Breast epithelium (tissue), 4 donors: ENCODE data around the gene LSM14B. TPM values are rescaled to one million over a fixed set of nuclear protein-coding genes. Genes with fewer than 3 reads are reported as not detected.

ENCODE experiments used
- DNase-seq, 2 donors: peaks; one replicate each; pipeline ENCODE4 v3.0.0-alpha.2; 2019; ENCODE audit warnings: low spot score in 2 of 2
- H3K27ac ChIP-seq, 2 donors: fragments of 200-600 bp; sonication (generic) in 1 of 2; one replicate each; pipeline ENCODE4 v1.5.1; 2016 to 2019; ENCODE audit warnings: mild to moderate bottlenecking in 1 of 2
- H3K27me3 ChIP-seq, 2 donors: fragments of 200-600 bp; sonication (generic) in 1 of 2; one replicate each; pipeline versions ENCODE4 v1.5.1 to v1.6.0; 2017 to 2019; ENCODE audit warnings: control low read depth in 1 of 2, mild to moderate bottlenecking in 1 of 2
- H3K36me3 ChIP-seq: fragments of 200-600 bp; one replicate; pipeline ENCODE4 v1.5.1; 2019
- H3K4me1 ChIP-seq, 2 donors: fragments of 200-600 bp; sonication (generic); one replicate each; pipeline ENCODE4 v1.5.1; 2016 to 2019; ENCODE audit warnings: control low read depth in 1 of 2
- H3K4me3 ChIP-seq, 3 donors: fragments of 200-600 bp; sonication (generic); 1 replicate in 2 of 3; 2 replicates in 1 of 3; pipeline ENCODE4 v1.5.1; 2016 to 2019; ENCODE audit warnings: mild to moderate bottlenecking in 3 of 3, moderate library complexity in 2 of 3
- H3K9me3 ChIP-seq, 2 donors: fragments of 200-600 bp; sonication (generic) in 1 of 2; one replicate each; pipeline ENCODE4 v1.5.1; 2016 to 2019; ENCODE audit warnings: control low read depth in 1 of 2
- POLR2A ChIP-seq: fragments of 450-650 bp; IDR thresholded peaks from one replicate; pipeline ENCODE4 v1.6.1; 2016; ENCODE audit warnings: antibody characterized with exemption, mild to moderate bottlenecking, moderate library complexity
- POLR2AphosphoS5 ChIP-seq, 3 donors: sonication (generic); formaldehyde crosslinking; IDR thresholded peaks; one replicate each; pipeline ENCODE4 v1.6.1; 2017; ENCODE audit warnings: antibody characterized with exemption in 3 of 3
- intact Hi-C: fragments of 100-400 bp; cut with DNase I; formaldehyde crosslinking; loops from one replicate; pipeline ENCODE4 v1.15.1; 2023; ENCODE audit warnings: low total_unique reads
- total RNA-seq, 3 donors: library from RNA; depleted of rRNA; stranded (reverse); fragments of >200 nt; gene quantifications; one replicate each; pipeline ENCODE4 v1.1.0, GENCODE V29; 2016
- TF ChIP-seq, protein P1 (sequence below), 3 donors: fragments of 450-650 bp; IDR thresholded peaks; one replicate each; pipeline ENCODE4 v1.5.1; 2016 to 2017; ENCODE audit warnings: antibody characterized with exemption in 3 of 3, mild to moderate bottlenecking in 3 of 3, moderate library complexity in 3 of 3

Gene LSM14B
- total RNA-seq, 3 donors from 2014 or later = 20.6 to 26.5 (median 25.6) TPM

DNA sequence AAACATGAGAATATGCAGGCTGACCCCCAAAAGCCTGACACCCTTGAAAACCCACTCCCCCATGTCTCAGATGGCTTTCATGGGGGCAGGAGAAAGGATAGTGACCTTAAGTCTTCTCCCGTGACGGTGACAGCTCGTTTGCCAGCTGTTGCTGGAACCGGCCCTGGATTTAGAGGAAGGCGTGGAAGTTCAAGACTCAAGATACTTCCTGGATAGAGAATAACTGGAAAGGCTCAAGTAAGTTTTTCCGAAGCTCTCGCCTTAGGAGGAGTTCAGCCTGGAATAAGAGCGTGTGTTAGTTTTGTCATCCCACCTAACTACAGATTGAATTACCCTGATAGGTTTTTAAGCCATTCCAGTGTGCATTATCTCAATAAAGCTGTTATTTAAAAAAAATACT, 49.0 kb downstream of the LSM14B start:
- H3K9me3 ChIP-seq = no peaks in the 10 kb centered on the region
- intact Hi-C loops = no loop called here
- H3K4me3 ChIP-seq = no peak overlapping the region
- H3K27ac ChIP-seq = no peak overlapping the region
- no peaks in the 10 kb centered on the region for H3K27me3 ChIP-seq
- no peaks in the 10 kb centered on the region for H3K36me3 ChIP-seq
- no peaks in the 10 kb centered on the region for H3K4me1 ChIP-seq
- no peak for DNase-seq
- TF ChIP-seq POLR2A = no peak
- TF ChIP-seq, protein P1, sequence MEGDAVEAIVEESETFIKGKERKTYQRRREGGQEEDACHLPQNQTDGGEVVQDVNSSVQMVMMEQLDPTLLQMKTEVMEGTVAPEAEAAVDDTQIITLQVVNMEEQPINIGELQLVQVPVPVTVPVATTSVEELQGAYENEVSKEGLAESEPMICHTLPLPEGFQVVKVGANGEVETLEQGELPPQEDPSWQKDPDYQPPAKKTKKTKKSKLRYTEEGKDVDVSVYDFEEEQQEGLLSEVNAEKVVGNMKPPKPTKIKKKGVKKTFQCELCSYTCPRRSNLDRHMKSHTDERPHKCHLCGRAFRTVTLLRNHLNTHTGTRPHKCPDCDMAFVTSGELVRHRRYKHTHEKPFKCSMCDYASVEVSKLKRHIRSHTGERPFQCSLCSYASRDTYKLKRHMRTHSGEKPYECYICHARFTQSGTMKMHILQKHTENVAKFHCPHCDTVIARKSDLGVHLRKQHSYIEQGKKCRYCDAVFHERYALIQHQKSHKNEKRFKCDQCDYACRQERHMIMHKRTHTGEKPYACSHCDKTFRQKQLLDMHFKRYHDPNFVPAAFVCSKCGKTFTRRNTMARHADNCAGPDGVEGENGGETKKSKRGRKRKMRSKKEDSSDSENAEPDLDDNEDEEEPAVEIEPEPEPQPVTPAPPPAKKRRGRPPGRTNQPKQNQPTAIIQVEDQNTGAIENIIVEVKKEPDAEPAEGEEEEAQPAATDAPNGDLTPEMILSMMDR (IDR thresholded peaks at IDR 0.05) = no peak
- no peak for TF ChIP-seq POLR2AphosphoS5 (IDR thresholded peaks at IDR 0.05)

DNA sequence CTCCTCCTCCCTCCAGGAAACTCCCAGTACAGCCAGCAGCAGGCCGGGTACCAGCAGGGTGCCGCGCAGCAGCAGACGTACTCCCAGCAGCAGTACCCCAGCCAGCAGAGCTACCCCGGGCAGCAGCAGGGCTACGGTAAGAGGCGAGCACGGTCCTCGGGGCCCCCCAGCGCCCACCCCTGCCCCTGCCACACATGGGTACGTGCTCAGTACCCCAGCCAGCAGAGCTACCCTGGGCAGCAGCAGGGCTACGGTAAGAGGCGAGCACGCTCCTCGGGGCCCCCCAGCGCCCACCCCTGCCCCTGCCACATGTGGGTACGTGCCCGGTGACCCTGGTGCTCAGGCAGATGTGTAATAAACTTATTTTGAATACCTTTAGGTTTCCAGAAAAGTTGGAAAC, 50.4 kb downstream of the LSM14B start:
- no peak for DNase-seq
- TF ChIP-seq POLR2A (no peak), POLR2AphosphoS5 (IDR thresholded peaks at IDR 0.05) (no peak)
- TF ChIP-seq, protein P1 (IDR thresholded peaks at IDR 0.05) = no peak
- Histone ChIP-seq H3K4me3 (no peak overlapping the region), H3K27ac (no peak overlapping the region), H3K9me3 (no peaks in the 10 kb centered on the region), H3K36me3 (no peaks in the 10 kb centered on the region), H3K4me1 (no peaks in the 10 kb centered on the region), H3K27me3 (no peaks in the 10 kb centered on the region)
- intact Hi-C loops = no loop called here

DNA sequence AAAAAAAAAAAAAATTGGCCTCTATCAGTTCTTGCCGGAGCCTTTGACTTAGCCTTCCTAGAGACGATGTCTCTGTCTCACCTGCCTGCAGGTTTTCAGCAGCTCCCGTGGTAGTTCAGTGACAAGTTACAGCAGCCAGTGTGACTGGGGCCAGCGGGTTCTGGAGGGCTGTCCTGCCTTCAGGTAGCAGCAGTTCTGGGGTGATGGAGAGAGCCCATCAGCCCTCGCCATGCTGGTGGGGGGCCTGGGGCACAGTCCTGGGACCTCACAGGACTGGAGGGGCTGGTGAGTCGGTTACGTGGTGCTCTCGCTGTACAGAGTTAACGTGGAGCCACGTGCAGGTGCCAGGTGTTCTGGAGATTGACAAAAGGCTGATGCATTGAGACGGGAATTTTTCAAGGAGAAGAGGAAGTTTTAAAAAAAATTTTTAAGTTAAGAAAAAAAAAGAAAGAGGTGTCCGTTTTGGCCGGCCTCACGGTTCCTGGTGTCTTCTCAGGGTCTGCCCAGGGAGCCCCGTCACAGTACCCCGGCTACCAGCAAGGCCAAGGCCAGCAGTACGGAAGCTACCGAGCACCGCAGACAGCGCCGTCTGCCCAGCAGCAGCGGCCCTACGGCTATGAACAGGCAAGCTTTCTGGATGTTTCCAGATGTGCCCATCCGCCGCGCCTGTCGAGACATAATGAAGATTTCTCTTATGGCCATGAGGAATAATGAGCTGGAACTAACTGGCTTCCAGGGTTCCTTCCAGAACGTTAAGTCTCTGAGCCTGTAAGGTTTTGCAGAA, 51.9 kb downstream of the LSM14B start:
- Histone ChIP-seq H3K27ac (no peak overlapping the region), H3K27me3 (no peaks in the 10 kb centered on the region), H3K9me3 (no peaks in the 10 kb centered on the region), H3K36me3 (no peaks in the 10 kb centered on the region), H3K4me1 (no peaks in the 10 kb centered on the region), H3K4me3 (no peak overlapping the region)
- TF ChIP-seq POLR2AphosphoS5 (IDR thresholded peaks at IDR 0.05) (no peak), POLR2A (no peak)
- TF ChIP-seq, protein P1 (IDR thresholded peaks at IDR 0.05) = no peak
- intact Hi-C loops = no loop called here
- DNase-seq = no peak

DNA sequence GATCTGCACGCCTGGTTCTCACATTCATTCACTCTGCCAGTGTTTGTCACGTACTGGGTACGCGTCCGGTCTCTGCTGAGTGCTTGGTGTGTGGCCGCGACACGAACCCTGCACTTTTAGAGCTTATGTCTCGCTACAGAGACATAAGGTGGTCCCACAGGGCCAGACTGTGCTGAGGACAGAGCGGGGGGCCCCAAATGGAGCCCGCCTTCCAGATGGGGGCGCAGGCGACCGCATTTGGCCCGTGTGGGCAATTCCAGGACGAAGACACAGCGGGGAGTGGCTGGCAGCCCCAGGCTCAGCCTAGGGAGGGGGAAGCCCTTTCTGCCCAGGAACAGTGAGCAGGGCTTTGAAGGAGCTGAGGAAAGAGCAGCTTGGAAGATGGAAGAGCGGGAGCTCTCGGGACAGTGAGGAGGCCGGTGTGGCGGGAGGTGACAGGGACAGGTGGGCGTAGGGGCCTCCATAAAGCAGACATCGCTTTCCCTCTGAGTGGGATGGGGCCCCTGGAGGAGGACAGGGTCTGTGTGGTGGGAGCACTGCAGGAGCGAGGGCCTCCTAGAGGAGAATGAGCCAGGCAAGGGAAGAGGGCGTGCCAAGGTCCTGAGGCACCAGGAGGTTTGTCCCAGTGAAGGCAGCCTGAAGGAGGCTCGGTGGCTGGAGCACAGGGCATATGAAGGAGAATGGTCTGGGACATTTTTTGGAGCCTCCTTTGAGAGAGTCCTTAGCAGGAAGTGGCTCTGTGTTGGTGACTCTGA, 52.8 kb downstream of the LSM14B start:
- no peak for DNase-seq
- intact Hi-C loops = no loop called here
- H3K36me3 ChIP-seq = no peaks in the 10 kb centered on the region
- TF ChIP-seq, protein P1 (IDR thresholded peaks at IDR 0.05) = no peak
- TF ChIP-seq POLR2A (no peak), POLR2AphosphoS5 (IDR thresholded peaks at IDR 0.05) (no peak)
- no peak overlapping the region for H3K4me3 ChIP-seq
- H3K27me3 ChIP-seq = no peaks in the 10 kb centered on the region
- H3K9me3 ChIP-seq = no peaks in the 10 kb centered on the region
- no peak overlapping the region for H3K27ac ChIP-seq
- H3K4me1 ChIP-seq = no peaks in the 10 kb centered on the region

- H3K4me1 ChIP-seq = no peaks in the 10 kb centered on the region
- H3K36me3 ChIP-seq = no peaks in the 10 kb centered on the region
- no peaks in the 10 kb centered on the region for H3K9me3 ChIP-seq
- intact Hi-C loops = no loop called here
- TF ChIP-seq, protein P1 (IDR thresholded peaks at IDR 0.05) = no peak
- TF ChIP-seq POLR2AphosphoS5 (IDR thresholded peaks at IDR 0.05) = no peak
- H3K4me3 ChIP-seq = no peak overlapping the region
- H3K27me3 ChIP-seq = no peaks in the 10 kb centered on the region
- no peak overlapping the region for H3K27ac ChIP-seq
- DNase-seq = no peak
Observed at GRCh38 chr20:62175711-62176110, 53.4 kb downstream of the LSM14B start.
